Dermis lymphatic vessel endothelial cell (primary cell): Measurements from ENCODE around the gene OR5W2. TPM values are rescaled to one million over a fixed set of nuclear protein-coding genes. Genes with fewer than 3 reads are reported as not detected.

Experiments used
- total RNA-seq: library from RNA; depleted of rRNA; stranded (reverse); fragments of >200 nt; gene quantifications from 2 replicates; pipeline ENCODE4 v1.2.1, GENCODE V29; 2014

The OR5W2 gene
- total RNA-seq: not detected in 2 replicates

GRCh38 chr11:55914482-55914881, at the start of gene OR5W2:
TSS of gene OR5W2 (minus strand) at chr11:55914582. CDS start at chr11:55914582, 0 bp downstream.

GRCh38 chr11:55936300-55936699, 21.9 kb upstream of the OR5W2 start, which contains the start of gene OR5I1:
TSS of gene OR5I1 (minus strand) at chr11:55936400. CDS start at chr11:55936400, 0 bp downstream.

GRCh38 chr11:55882997-55883396, 31.4 kb downstream of the OR5W2 start, which contains the start of gene TRIM51:
TSS of gene TRIM51 (plus strand) at chr11:55883297. CDS start at chr11:55885429, 2,132 bp downstream.

Other genes with a start within 250 kb of the OR5W2 start
- not detected in 2 replicates for gene OR5D13, start 141.1 kb downstream of the OR5W2 start, total RNA-seq
- not detected in 2 replicates for gene OR5D14, start 119.0 kb downstream of the OR5W2 start, total RNA-seq
- gene OR5L1, start 103.2 kb downstream of the OR5W2 start, total RNA-seq: not detected in 2 replicates
- gene OR5D18, start 95.0 kb downstream of the OR5W2 start, total RNA-seq: not detected in 2 replicates
- not detected in 2 replicates for gene OR5L2, start 87.4 kb downstream of the OR5W2 start, total RNA-seq
- not detected in 2 replicates for gene OR5D16, start 75.8 kb downstream of the OR5W2 start, total RNA-seq
- not detected in 2 replicates for gene TRIM51, start 31.3 kb downstream of the OR5W2 start, total RNA-seq
- gene OR5I1, start 21.8 kb upstream of the OR5W2 start, total RNA-seq: not detected in 2 replicates
- not detected in 2 replicates for gene OR10AG1, start 55.4 kb upstream of the OR5W2 start, total RNA-seq
- gene OR5F1, start 80.0 kb upstream of the OR5W2 start, total RNA-seq: not detected in 2 replicates
- not detected in 2 replicates for gene OR5AS1, start 113.1 kb upstream of the OR5W2 start, total RNA-seq
- gene OR8I2, start 178.7 kb upstream of the OR5W2 start, total RNA-seq: not detected in 2 replicates
- gene OR8H2, start 189.1 kb upstream of the OR5W2 start, total RNA-seq: not detected in 2 replicates
- gene OR8H3, start 207.8 kb upstream of the OR5W2 start, total RNA-seq: not detected in 2 replicates
- gene OR8J3, start 225.6 kb upstream of the OR5W2 start, total RNA-seq: not detected in 2 replicates
- gene OR8K5, start 245.7 kb upstream of the OR5W2 start, total RNA-seq: not detected in 2 replicates